Measurements from ENCODE around the gene OVOL1. TPM values are rescaled to one million over a fixed set of nuclear protein-coding genes. Genes with fewer than 3 reads are reported as not detected.
A peak's percentile ranks its signal among the peaks of the same experiment; 100 is the strongest.

OVOL1 gene
- total RNA-seq, 4 donors from 2014 or later: 1.0 TPM; not detected in 3

GRCh38 chr11:65817835-65818680 lies 31.2 kb downstream of the OVOL1 start:
- TF ChIP-seq POLR2A (IDR thresholded peaks at IDR 0.05) (peak in 1 of 2 donors; percentile 6), CTCF (IDR thresholded peaks at IDR 0.05) (peak; percentile 99 to 100 (median 99))
- Histone ChIP-seq H3K36me3 (no peaks in the 10 kb centered on the region), H3K4me3 (peak overlapping the region; percentile 39 to 81), H3K9me3 (no peaks in the 10 kb centered on the region), H3K4me1 (no peaks in the 10 kb centered on the region), H3K27ac (peak overlapping the region; percentile 82 to 83), H3K27me3 (no peaks in the 10 kb centered on the region)
- intact Hi-C loops (cut with DNase I; ENCODE audit: low total_unique reads): loop anchor here (5.0 to 10.0 kb wide), 2 partner anchors 106 to 183 kb away; partner anchors contain the start of genes KAT5 and SIPA1
- peak; percentile 94 to 95 for DNase-seq

GRCh38 chr11:65821107-65821506 lies 34.2 kb downstream of the OVOL1 start:
- Histone ChIP-seq H3K27me3 (no peaks in the 10 kb centered on the region), H3K27ac (no peak overlapping the region), H3K4me3 (no peak overlapping the region), H3K9me3 (no peaks in the 10 kb centered on the region), H3K4me1 (no peaks in the 10 kb centered on the region), H3K36me3 (no peaks in the 10 kb centered on the region)
- DNase-seq: no peak
- no peak for TF ChIP-seq CTCF (IDR thresholded peaks at IDR 0.05)
- no peak for TF ChIP-seq POLR2A (IDR thresholded peaks at IDR 0.05)
- intact Hi-C loops (cut with DNase I; ENCODE audit: low total_unique reads): no loop called here

GRCh38 chr11:65822776-65823528 lies 36.1 kb downstream of the OVOL1 start:
- no peak for DNase-seq
- Histone ChIP-seq H3K36me3 (no peaks in the 10 kb centered on the region), H3K9me3 (no peaks in the 10 kb centered on the region), H3K4me3 (no peak overlapping the region), H3K27me3 (no peaks in the 10 kb centered on the region), H3K27ac (no peak overlapping the region), H3K4me1 (no peaks in the 10 kb centered on the region)
- intact Hi-C loops (cut with DNase I; ENCODE audit: low total_unique reads): no loop called here
- TF ChIP-seq CTCF (IDR thresholded peaks at IDR 0.05): no peak
- TF ChIP-seq POLR2A (IDR thresholded peaks at IDR 0.05): no peak

GRCh38 chr11:65826984-65827735 lies 40.3 kb downstream of the OVOL1 start:
- no peaks in the 10 kb centered on the region for H3K36me3 ChIP-seq
- DNase-seq: no peak
- H3K27me3 ChIP-seq: no peaks in the 10 kb centered on the region
- no peaks in the 10 kb centered on the region for H3K4me1 ChIP-seq
- H3K4me3 ChIP-seq: no peak overlapping the region
- H3K9me3 ChIP-seq: no peaks in the 10 kb centered on the region
- H3K27ac ChIP-seq: no peak overlapping the region
- TF ChIP-seq POLR2A (IDR thresholded peaks at IDR 0.05) (no peak), CTCF (IDR thresholded peaks at IDR 0.05) (no peak)
- intact Hi-C loops (cut with DNase I; ENCODE audit: low total_unique reads): no loop called here

All from uterus (tissue), 4 donors.